ENCODE results near the gene COPRS. TPM values are rescaled to one million over a fixed set of nuclear protein-coding genes. Genes with fewer than 3 reads are reported as not detected.

Gene COPRS
- total and polyA plus RNA-seq, 2 of the 13 experiments (the other 11 are each of a cell fraction or from before 2014, with no cell fraction given), result 22.7 to 93.8 TPM

- TF ChIP-seq, protein P1, sequence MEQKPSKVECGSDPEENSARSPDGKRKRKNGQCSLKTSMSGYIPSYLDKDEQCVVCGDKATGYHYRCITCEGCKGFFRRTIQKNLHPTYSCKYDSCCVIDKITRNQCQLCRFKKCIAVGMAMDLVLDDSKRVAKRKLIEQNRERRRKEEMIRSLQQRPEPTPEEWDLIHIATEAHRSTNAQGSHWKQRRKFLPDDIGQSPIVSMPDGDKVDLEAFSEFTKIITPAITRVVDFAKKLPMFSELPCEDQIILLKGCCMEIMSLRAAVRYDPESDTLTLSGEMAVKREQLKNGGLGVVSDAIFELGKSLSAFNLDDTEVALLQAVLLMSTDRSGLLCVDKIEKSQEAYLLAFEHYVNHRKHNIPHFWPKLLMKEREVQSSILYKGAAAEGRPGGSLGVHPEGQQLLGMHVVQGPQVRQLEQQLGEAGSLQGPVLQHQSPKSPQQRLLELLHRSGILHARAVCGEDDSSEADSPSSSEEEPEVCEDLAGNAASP (CRISPR knock-in tag; IDR thresholded peaks at IDR 0.05; ENCODE audit: borderline replicate concordance), result no peak
- no peak for TF ChIP-seq ZNF318 (CRISPR knock-in tag; IDR thresholded peaks at IDR 0.05)
These were observed 16.6 kb downstream of the COPRS start (continued) for GRCh38 chr17:31842195-31843069.

All from HepG2 (cell line).